GM21515 (cell line): ENCODE results near the gene MAMDC2.

ENCODE experiments used
- ATAC-seq: cut with Tn5 transposase; IDR thresholded peaks from one replicate; pipeline ENCODE4 v1.9.1; 2021; ENCODE audit not compliant: unreplicated experiment

The MAMDC2 gene

DNA sequence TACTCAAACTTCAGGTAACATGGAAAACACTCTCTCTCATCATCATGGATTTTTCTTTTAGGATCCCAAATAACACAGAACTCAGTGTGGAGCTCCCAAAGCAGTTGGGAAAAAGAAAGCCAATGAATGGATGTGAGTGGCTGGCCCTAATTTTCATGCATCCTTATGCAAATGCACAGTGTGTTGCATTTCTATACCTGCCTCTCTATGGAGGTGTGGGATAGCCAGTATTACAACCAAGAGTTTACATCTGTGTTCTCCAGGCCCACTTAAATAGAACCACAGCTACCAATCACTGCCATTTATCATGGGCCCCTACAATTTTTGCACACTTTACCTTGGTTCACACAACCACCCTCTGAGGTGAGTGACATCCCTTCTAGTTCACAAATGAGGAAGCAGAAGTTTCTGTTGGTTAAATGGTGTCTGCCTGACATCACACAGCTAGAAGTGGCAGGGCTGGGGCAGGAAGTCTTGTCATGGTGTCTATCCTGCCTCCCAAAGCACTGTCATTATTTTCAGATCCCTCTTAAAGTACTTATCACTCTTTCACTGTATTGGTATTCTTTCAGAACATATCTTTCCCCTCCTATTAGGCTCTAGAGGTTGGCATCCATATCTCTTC, 17.3 kb downstream of the MAMDC2 start:
- ATAC-seq = peak; percentile 97

DNA sequence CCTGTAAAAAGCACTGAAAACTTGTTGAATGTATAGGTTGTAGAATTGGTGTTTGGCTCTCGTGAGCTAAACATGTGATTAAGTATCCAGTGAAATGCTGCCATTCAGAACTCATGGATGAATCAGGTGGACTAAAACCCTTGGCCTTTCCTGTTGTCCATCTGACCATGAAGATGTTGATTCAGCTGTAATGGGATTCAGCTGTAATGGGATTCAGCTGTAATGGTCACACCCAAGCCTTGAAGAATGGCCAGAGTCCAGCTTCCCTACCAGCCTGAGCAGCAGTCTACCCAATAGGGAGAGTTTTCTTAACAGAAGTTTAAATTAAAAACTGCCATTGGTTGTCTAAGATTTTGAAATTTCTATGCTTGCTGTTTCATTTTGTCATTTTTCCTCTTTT, 18.1 kb downstream of the MAMDC2 start:
- no peak for ATAC-seq

DNA sequence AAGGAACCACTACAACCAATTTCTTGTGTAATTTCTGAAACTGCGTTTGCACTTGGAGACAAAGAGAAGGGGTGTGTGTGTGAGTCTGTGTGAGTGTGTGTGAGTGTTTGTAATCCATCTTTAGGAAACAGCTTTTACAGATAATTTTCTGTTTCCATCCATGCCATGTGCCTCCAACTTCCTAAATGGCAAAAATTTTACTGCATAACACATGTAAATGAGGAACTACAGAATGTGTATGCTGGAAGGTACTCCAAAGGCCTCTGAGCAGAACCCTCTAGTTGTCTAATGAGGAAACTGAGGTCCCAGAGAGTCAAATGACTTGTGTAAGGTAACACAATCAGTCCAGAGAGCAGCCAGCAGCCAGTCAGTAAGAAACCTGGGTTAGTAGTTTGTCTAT, 20.8 kb downstream of the MAMDC2 start:
- ATAC-seq = no peak

DNA sequence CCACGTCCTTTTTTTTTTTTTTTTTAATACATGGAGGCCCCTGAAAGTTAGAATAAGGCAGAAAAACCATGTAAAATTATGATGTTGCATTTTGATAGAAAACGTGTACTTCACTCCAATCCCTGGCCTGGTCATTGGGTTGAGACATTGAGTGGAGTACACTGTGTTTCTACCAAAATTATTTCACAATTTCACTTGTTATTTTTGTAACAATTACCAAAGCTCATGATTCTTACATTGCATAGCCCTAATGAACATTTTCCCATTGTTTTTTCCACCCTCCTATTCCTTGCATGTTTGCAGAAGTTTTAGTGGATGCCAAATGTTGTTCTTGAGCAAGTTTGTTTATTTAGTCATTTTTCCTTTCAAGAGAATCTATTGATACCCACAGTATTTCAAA, 21.9 kb downstream of the MAMDC2 start:
- no peak for ATAC-seq

DNA sequence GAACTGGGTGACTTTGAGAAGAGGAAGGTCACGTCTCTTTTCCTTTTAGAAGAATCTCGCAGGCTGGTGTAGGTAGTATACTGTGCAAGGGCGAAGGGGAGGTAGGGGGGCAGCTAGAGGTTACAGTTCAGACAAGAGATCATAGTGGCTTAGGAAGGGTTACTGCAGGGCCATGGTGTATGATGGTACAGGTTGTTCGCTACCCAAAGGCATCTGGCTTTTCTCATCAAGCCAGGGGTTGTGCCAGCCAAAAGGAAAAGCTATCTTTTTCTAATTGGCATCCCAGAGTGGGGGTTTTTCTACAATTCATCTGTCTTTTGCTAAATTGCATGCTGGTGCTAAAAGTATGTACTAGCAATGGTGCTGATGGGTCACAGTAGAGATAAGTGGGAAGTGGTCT, 22.8 kb downstream of the MAMDC2 start:
- no peak for ATAC-seq

DNA sequence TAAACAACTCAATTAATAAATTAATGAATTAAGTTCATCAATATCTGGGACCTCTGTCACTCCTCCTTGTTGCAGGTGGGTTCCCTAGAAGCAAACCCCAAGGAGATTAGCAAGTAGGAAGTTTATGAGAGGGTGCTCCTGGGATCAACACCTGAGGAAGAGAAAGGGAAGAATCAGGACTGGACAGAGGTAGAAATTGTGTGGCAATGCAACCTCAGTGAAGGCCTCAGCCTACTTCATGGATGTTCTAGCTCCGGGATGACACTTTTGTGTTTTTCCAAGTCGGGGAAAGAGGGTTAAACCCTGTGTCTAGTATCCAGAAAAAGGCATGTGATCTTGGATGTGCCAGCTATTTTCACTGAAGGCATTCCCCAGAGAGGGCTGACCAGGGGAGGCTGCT, 23.2 kb downstream of the MAMDC2 start:
- ATAC-seq = no peak

DNA sequence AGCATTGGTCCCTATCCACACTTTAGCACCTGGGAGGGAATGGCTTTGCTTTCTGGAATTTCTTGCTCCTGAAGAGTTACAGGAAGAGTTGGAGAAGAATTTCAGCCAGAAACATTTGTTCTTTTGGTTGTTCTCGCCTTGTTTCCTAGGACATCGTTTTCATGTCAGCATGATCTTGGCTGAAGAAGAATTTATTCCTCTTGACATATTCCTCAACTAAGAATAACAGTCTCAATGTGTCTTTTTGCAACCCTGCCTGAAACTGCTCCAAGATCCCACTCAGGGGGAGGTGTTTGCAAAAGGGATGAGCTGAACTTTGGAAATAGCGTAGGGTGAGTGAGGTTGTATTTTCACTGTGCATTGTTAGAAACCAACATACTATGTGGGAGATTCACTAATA, 26.1 kb downstream of the MAMDC2 start:
- ATAC-seq = no peak

DNA sequence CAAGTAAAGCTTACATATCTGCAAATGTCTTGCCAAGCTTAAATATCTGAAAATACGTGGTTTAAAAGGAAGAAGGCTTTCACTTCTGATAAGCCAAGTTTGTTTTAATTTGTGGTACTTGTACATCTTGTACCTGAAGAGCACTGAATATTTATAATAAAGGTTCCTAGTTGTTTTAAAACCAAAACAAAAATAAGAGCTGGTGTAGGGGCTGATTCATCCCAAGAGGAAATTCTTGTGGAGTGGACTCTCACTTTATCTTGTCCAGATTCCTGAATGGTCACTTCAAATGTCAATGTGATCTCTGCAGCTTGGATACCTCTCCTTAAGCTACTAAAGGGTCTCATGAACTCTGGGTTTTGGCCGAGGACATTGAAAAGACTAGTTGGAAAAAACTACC, 29.5 kb downstream of the MAMDC2 start:
- ATAC-seq = no peak

DNA sequence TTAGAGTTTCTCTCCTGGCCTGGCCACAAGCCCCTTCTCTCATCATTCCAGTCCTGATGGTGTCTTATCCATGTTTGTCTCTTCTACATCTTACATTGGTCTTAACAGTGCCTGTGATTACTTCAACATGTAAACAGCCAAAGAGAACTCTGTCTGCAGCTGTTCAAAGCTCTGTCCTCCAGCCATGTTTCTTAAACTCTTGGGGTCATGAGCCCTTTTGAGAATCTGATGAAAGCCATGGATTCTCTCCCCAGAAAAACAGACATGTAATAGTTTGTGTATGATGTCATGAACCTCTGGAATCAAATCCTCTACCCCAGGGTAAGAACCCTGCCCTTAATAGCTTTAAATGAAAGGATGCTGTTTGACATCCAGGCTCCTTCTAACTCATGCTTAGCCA, 30.1 kb downstream of the MAMDC2 start:
- ATAC-seq = no peak

DNA sequence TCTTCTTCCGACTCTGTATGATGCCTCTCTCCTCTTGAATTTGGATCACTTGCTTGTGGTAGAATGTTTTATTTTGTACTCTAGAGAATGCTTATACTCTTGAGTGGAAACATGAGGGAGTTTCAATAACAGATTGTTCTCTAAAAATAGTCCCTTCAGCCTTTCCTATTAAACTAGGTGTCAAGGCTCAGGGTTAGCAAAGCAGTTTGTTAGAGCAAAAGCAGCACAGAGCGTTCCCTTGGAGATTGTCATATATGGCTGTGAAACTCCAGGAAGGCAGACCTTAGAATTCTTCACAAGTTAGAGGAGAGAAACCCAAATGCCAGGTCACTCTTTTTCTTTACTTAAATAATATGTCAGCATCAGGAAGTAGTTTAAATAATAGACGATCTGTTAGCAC, 33.0 kb downstream of the MAMDC2 start:
- no peak for ATAC-seq

DNA sequence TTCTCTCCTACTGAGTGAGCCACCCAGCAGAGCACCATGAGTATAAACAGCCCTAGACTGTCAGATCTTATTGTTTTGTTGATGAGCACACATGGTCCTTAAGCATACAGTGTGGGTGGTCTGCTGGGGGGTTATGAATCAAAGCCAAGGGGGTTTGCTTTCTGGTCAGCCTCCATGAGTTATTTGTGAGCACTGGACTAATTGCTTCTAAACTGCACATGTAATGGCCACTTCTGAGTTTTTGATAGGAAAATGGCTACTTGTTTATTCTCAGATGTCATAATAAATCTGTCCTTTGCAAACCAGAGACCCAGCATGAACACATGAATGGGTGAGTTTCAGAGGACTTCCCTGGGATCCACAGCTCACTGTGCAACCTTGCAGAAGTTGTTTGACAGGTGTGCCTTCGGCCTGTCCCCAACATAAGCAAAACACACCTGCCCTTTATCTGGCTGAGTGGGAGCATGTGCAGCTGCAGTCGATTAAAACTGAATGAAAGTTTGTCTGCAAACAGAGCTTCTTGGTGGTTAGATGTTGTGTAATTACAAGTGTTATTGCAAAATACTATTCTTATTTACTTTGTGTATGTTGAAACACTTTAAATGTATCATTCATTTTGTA, 35.9 kb downstream of the MAMDC2 start:
- no peak for ATAC-seq

DNA sequence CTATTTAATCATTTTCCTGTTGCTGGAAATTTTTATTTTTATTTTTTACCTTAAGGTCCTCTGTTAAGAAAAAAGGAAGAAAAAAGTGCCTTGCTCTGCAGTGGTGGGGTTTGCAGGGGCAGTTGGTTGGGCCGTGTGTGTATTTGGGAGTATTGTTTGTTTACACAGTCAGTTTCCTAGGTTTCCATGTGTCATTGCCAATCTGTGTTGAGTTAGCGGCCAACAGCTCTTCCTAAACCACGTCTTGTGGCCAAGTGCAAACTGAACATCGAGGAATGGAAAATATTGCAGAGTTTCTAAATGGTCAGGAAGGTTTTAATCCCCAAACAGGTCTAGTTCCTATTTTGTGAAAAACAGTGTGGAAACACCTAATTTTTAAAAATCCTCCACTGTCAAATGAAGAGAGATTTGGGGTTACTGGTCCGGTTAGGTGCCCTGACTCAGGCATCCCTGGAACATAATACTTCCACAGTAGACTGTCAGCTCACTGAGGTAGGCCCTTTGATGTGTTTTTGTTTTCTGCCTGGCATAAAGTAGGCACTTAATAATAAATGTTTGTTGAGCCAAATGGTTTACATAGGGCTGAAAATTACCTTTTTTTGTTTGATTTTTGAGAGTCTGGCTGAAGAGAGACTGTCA, 37.0 kb downstream of the MAMDC2 start:
- ATAC-seq = no peak

DNA sequence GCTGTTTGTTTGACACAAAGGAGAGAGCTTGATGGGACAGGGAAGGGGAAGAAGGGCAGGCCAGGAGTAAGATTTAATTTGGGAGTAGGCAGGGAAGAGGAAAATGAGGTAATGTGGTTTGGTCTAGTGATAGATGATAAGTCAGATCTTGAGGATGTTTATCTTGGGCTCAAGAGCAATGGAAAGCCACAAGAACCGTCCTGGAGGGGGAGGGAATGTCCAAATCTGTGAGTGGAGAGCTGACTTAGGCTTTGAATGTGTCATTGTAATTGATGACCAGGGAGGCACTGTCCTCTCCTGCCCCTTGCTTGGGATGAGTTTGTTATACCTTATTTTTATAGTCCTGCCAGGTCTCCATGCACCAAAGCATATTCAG, 37.5 kb downstream of the MAMDC2 start:
- no peak for ATAC-seq

DNA sequence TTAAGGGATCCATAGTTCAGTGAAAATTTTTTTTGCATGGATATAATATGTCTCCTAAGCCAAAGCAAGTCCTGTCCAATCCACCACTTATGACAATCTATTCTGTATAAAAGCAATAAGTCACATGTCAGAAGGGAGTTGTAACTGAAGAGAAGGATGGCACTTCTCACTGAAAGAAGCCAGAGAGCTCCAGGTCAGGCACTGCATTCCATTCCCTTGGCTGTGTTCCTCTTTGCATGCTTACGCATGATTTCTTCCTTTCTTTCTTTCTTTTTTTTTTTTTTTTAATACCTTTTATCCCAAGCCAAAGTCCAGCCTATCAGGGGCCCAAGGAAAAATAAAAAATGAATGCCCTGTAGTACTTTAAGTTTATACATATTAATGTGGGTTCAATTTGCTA, 39.8 kb downstream of the MAMDC2 start:
- ATAC-seq = no peak

DNA sequence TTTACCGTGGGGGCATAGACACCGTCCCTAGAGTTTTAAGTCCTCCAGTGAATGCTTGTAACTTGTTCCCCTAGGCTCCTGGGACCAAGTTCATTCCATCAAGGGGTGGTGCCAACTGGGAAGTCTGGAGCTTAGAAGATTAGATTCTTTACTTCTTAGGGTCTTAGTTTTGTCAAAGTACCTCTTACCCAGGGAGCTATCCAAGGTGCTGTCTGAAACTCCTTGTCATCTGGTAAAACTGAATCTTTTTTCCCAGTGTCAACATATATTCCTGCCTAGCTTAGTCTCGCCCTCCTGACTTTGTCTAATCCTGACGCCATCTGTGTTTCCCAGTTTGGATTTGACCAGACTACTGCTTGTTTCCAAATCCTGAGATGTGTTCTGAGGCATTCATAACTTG, 41.6 kb downstream of the MAMDC2 start:
- no peak for ATAC-seq

DNA sequence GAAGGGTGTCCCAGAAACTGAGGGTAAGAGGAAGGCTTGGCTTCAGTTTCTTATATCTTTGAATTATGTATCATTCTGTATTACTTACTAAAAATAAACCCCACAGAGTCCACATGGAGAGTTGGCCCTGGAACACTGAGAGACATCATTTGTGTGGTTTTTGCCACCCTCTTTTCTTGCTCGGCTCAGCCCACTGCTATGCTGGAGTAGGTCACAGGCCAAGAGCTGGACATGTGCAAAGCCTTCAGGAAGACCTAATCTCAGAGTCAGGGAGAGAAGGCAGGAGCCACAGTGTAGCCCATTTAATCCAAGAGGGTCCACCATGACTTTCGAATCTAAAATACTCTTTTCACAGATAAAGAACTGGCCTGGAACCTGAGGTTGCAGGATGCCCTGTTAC, 47.5 kb downstream of the MAMDC2 start:
- ATAC-seq = no peak

DNA sequence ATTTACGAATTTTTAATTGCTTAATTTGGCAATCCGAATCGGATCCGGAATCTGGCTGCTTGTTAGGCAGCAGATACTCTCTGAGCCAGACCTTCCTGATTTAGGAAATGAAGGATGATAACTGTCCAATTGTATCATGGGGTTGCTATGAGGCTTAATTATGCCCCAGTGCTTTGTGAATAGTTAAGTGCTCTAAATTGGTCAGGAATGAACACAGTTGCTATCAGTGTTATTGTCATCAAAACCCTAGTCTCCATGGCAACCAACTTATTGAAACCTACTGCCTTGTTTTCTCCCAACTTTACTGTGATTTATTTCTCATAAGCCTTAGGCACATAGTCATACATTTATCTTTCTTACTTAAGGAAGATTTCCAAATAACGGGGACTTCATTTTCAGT, 47.9 kb downstream of the MAMDC2 start:
- no peak for ATAC-seq

DNA sequence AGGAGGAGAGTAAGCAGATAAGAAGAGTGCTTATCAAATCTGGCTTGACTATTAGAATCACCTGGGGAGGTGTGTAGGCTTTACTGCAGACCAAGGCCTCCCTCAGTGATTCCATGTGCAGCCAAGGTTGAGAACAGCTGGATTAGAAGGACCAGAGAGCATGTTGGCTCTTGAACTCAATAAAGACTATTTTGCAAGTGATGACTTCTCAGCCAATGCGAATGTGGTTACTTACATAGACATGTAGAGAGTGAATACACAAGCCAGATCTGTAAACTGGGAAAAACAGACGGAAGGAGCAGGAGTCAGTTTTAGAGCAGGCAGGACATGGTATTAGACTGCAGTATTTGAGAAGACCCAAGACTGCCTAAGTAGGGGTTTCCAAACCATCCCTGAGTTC, 48.5 kb downstream of the MAMDC2 start:
- no peak for ATAC-seq

DNA sequence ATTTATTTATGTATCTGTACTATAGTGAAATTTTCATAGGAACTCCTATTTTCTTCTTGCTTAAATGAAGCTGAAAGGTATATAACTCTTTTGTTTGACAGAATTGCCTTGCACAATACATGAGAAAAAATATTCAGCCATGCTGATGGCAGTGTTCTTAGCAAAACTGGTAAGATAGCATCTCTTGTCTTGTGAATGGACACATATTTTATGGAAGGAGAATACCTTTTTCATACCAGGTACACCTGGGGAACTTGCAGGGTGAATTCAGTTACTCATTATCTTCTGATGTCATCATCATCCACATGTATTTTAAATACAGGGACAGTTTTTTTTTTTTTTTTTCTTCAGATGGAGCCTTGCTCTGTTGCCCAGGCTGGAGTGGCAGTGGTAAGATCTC, 49.4 kb downstream of the MAMDC2 start:
- no peak for ATAC-seq

DNA sequence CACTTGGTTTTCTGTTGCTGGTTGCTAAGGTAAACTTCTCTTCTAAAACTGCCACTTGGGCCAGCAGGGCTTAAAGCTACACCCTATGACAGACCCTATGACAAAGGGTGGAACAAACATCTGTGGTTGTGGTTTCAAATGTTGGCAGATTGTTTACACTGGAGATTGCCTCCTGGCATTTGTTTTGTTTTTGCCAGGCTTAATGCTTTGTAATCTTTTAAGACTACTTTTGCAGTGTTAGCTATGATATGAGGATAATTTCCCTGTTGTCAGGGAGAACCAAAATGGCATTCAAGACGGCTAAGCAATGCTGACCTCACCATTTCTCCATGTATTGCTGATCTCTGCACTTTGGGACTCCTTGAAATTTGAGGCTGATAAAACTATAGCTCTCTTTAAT, 50.3 kb downstream of the MAMDC2 start:
- no peak for ATAC-seq

DNA sequence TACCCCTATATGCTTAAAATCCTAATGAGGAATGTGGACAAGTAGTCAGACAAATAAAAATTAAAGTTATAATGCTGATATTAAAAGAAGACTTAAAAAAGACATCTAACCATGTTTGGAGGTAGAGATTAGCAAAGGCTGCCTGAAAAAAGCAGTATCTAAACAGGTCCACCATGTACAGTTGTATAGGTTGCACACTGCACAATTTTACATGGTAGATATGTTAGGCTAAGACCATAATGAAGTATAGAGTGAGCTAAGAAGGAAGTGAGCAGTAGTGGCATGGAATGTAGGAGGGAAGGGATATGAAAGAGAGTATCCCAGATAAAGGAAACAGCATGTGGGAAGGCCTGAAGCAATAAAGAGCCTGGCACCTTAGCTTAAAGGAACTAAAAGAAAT, 51.1 kb downstream of the MAMDC2 start:
- no peak for ATAC-seq

DNA sequence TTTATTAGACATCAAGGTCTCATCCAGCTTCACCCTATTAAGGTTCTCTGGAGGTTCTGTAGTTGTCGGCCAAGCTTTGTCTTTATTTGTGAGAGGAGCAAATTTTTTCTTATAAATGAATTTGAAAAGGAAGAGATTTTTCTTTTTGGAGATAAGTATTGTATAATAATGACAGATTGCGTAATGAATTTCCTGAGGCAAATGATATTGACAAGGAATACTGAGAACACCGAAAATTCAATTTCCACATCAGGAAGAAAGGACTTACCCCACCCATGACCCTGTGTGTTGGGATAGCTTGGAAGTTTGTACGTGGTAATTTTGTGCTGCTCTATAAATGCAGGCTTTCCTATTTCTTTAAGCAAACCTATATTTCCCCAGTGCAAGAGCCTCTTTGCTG, 53.5 kb downstream of the MAMDC2 start:
- no peak for ATAC-seq

DNA sequence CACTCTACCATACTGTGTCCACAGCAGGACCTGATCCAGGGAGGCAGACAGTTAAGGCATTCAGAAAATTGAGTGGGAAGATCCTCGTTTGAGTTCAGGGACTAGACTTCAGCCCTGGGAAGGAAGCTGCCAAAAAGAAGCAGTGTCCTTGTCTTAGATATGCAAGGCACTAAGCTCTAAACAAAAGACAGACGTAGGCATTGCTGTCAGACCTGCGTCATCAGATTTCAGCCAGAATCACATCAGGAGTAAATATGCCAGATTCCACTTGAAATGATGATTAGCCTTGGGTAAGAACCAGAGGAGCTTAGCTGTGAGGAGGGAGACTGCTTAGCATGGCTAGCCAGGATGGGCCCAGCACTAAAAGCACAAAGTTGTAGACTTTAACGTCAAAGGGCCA, 56.7 kb downstream of the MAMDC2 start:
- no peak for ATAC-seq
